ENCODE data around the gene LY6G5C. TPM values are rescaled to one million over a fixed set of nuclear protein-coding genes. Genes with fewer than 3 reads are reported as not detected.

LY6G5C gene
- total and polyA plus RNA-seq, 9 of the 15 experiments (the other 6 are each of a cell fraction or from before 2014, with no cell fraction given) = 0.10 to 0.67 (median 0.46) TPM; not detected in 4

DNA sequence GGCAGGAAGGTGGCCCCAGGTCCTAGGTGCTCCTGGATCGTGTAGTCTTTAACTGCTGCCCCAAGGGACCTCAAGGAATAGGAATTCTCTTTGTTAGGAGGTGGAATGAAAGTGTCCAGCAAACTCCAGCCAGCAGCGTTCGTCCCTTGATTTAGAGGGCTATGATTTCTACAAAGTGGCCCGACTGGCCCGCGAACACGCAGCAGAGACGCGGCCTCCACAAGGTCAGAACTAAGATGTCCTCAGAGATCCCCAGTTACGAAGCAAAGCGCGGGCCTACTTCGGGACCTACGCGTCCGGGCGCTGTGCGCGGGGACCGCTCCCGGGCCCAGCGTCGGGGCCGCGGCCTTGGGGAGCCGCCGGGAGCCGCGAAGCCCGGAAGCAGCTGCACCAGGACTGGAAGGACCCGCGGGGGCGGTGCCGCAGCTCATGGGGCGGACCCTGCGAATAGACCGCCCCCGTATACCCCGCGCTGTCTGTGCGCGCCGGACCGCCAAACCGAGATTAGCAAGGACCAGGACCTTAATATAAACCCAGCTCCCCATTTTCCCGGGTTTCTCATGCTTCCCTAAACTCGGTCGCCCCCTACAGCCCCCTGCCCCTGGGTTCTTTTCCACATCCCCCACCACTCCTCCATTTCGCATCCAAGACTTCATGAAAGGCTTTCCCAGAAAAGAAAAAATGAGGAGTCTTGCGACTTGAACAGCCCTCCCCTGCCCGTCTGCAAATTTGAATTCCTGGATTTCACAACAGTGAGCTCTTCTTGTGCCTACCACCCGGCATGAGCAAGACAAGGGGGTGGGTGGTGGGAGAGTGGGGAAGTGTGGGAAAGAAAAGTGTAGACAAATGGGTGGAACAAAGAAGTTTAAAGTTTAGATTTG lies 20.2 kb downstream of the LY6G5C start, which contains the start of gene C6orf47 (continued):
- TF ChIP-seq ATF3 (IDR thresholded peaks at IDR 0.05) (no peak), ATF3 (CRISPR knock-in tag; conservative IDR thresholded peaks at IDR 0.05) (no peak; the same call in 1 of the 2 replicates), ZNF395 (CRISPR knock-in tag; IDR thresholded peaks at IDR 0.05) (no peak), CUX1 (CRISPR knock-in tag; IDR thresholded peaks at IDR 0.05) (no peak), KAT7 (CRISPR knock-in tag; IDR thresholded peaks at IDR 0.05; ENCODE audit: borderline replicate concordance) (peak; percentile 98), ZNF76 (CRISPR knock-in tag; IDR thresholded peaks at IDR 0.05; ENCODE audit: borderline replicate concordance) (no peak), ZEB2 (IDR thresholded peaks at IDR 0.05) (0 out of 2 replicates have a peak, but pooled peaks have one; percentile 10), ZFPM2 (CRISPR knock-in tag; IDR thresholded peaks at IDR 0.05) (peak; percentile 93), CHCHD3 (CRISPR knock-in tag; IDR thresholded peaks at IDR 0.05) (peak; percentile 27), CREM (IDR thresholded peaks at IDR 0.05; ENCODE audit: low read depth) (no peak), SIRT6 (IDR thresholded peaks at IDR 0.05; ENCODE audit: low read depth, low read length) (no peak), ZSCAN29 (IDR thresholded peaks at IDR 0.05) (peak; percentile 58; the same call in 1 of the 2 replicates), SREBF2 (CRISPR knock-in tag; IDR thresholded peaks at IDR 0.05) (no peak), SMC3 (conservative IDR thresholded peaks at IDR 0.05; ENCODE audit: insufficient read depth, low read depth, low read length) (no peak), KDM2B (CRISPR knock-in tag; IDR thresholded peaks at IDR 0.05) (peak; percentile 97), NFRKB (IDR thresholded peaks at IDR 0.05; ENCODE audit: low read depth) (0 out of 2 replicates have a peak, but pooled peaks have one; percentile 0), SMAD3 (CRISPR knock-in tag; conservative IDR thresholded peaks at IDR 0.05) (0 out of 2 replicates have a peak, but pooled peaks have one; percentile 1), SMAD4 (CRISPR knock-in tag; conservative IDR thresholded peaks at IDR 0.05) (peak; percentile 83), TEAD1 (CRISPR knock-in tag; IDR thresholded peaks at IDR 0.05) (peak; percentile 3 to 75; a peak in 2 of 4 replicates), NBN (IDR thresholded peaks at IDR 0.05; ENCODE audit: low read depth) (peak; percentile 56; the same call in 1 of the 2 replicates), CAMTA2 (CRISPR knock-in tag; conservative IDR thresholded peaks at IDR 0.05) (peak; percentile 98), GABPB1 (CRISPR knock-in tag; IDR thresholded peaks at IDR 0.05) (peak; percentile 87)
